ENCODE results near the gene ZMYND11.

- TF ChIP-seq CTCF (IDR thresholded peaks at IDR 0.05): no peak
- no peak for TF ChIP-seq POLR2A (IDR thresholded peaks at IDR 0.05)
Observed at GRCh38 chr10:228366-228765, 93.1 kb downstream of the ZMYND11 start.

Measured in Peyer's patch (tissue), 4 donors.